IPS-18a (cell line): ENCODE data around the gene SEMA4D.

Experiments
- H3K27ac ChIP-seq: one replicate; pipeline ENCODE4 v1.5.1; 2013; ENCODE audit warnings: low read length
- H3K27me3 ChIP-seq: one replicate; pipeline ENCODE4 v1.6.1; 2013; ENCODE audit warnings: mild to moderate bottlenecking, low read length; ENCODE audit not compliant: control insufficient read depth, insufficient read depth
- H3K36me3 ChIP-seq: one replicate; pipeline ENCODE4 v1.6.1; 2013; ENCODE audit warnings: low read depth, low read length; ENCODE audit not compliant: control insufficient read depth
- H3K4me1 ChIP-seq: one replicate; pipeline ENCODE4 v1.6.1; 2013; ENCODE audit warnings: low read depth, low read length; ENCODE audit not compliant: control insufficient read depth
- H3K4me3 ChIP-seq: one replicate; pipeline ENCODE4 v1.5.1; 2013; ENCODE audit warnings: low read length
- H3K9ac ChIP-seq: one replicate; pipeline ENCODE4 v1.6.1; 2013; ENCODE audit warnings: mild to moderate bottlenecking, low read length, moderate library complexity
- H3K9me3 ChIP-seq: one replicate; pipeline ENCODE4 v1.6.1; 2013; ENCODE audit warnings: low read depth, low read length; ENCODE audit not compliant: control insufficient read depth

Gene SEMA4D

DNA sequence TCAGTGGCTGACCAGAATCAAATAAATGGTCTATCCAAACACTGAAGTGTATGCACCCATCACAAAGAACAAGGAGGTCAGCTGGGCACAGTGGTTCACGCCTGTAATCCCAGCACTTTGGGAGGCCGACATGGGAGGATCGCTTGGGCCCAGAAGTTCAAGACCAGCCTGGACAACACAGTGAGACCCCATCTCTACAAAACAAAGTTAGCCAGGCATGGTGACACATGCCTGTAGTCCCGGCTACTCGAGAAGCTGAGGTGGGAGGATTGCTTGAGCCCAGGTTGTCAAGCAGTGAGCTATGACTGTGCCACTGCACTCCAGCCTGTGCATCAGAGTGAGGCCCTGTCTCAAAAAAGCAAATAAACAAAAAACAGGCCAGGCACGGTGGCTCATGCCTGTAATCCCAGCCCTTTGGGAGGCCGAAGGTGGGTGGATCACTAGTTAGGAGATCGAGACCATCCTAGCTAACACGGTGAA, 40.5 kb downstream of the SEMA4D start:
- Histone ChIP-seq H3K4me3 (no peak overlapping the region), H3K27ac (no peak overlapping the region), H3K36me3 (peaks cover 2% of the 10 kb centered on the region), H3K9me3 (no peaks in the 10 kb centered on the region), H3K9ac (no peak overlapping the region), H3K4me1 (peaks cover 24% of the 10 kb centered on the region), H3K27me3 (no peaks in the 10 kb centered on the region)

DNA sequence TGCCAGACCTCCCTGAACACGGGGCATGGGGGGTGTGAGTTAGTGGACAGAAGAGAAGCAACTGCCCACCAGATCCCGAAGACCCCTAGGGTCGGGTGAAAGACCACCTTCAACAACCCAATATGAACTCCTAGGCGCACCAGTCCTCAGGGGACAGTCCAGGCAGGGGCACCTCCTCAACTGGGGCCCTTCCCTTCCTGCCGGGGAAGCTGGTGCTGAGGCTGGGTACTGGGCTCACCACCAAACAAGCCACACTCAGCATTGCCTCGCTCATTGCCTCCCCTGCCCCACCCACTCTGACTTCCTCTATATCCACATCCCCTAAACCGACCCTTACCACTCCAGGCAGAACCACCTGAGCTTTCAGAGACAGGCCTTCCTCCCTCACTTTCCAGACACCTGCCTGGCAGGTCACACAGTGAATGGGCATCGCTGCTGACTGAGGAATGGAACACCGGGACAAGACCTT, 42.5 kb downstream of the SEMA4D start:
- peaks cover 14% of the 10 kb centered on the region for H3K4me1 ChIP-seq
- no peaks in the 10 kb centered on the region for H3K9me3 ChIP-seq
- no peaks in the 10 kb centered on the region for H3K27me3 ChIP-seq
- H3K36me3 ChIP-seq = peaks cover 2% of the 10 kb centered on the region
- H3K9ac ChIP-seq = no peak overlapping the region
- no peak overlapping the region for H3K27ac ChIP-seq
- H3K4me3 ChIP-seq = no peak overlapping the region

DNA sequence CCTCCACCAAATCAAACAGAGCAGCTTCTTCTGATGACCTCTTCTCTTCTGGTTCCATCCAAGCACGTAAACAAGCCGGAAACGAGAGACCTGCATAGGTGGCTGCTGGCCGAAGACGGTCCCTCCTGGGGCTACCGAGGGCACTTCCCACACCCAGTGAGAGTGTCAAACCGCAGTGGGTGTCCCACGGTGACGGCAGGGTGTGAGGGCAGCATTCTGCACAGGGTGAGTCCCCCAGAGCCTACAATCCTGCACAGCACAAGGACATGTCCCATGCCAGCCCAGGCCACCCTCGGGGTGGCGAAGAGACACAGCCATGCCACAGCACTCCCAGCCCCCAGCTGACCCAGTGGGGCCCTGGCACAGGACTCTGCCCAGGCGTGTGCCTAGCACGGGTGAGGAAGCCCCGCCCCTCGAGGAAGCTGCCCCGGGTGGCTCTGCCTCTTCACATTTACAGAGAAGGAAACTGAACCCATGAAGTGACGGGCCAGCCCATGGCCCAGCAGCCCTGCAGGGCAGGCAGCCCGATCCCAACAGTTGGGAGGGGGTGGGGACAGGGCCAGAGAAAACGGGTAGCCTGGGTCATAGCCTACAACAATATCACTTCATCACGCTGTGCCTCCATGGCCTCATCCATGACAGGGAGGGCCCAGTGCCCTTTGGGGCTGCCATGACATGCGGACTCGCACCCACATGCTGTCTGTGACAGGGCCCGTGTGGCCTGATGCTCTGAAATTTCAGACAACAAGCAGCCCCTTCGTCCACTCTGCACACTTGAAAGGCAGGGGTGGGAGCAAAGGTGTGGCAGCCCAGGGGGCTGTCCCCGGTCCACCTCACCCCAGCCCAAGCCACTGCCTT, 43.2 kb downstream of the SEMA4D start:
- Histone ChIP-seq H3K27ac (no peak overlapping the region), H3K9me3 (no peaks in the 10 kb centered on the region)

DNA sequence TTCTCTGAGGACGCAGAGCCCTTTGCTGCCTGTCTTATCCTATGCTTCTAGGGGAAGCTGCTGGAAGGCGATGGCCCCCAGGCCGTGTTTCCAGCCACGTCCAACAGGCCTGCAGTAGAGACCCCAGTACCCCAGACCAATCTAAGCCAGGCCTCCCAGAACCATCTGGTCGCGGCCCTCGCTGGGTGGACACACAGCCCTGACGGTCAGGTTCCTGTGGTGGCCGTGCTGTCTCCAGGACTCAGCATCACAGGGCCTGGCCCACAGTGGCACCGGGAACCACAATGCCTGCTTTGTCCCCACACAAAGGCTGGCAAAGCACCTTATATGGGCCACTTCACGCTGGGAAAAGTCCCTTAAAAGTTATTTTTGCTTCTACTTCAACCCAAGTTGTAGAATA, 44.5 kb downstream of the SEMA4D start:
- Histone ChIP-seq H3K9me3 (no peaks in the 10 kb centered on the region), H3K27ac (no peak overlapping the region), H3K27me3 (no peaks in the 10 kb centered on the region), H3K9ac (no peak overlapping the region), H3K4me3 (no peak overlapping the region), H3K36me3 (peaks cover 2% of the 10 kb centered on the region), H3K4me1 (no peaks in the 10 kb centered on the region)

More for the DNA sequence above, 43.2 kb downstream of the SEMA4D start:
- Histone ChIP-seq H3K27me3 (no peaks in the 10 kb centered on the region), H3K4me1 (peaks cover 8% of the 10 kb centered on the region), H3K9ac (no peak overlapping the region), H3K4me3 (no peak overlapping the region), H3K36me3 (peaks cover 2% of the 10 kb centered on the region)

DNA sequence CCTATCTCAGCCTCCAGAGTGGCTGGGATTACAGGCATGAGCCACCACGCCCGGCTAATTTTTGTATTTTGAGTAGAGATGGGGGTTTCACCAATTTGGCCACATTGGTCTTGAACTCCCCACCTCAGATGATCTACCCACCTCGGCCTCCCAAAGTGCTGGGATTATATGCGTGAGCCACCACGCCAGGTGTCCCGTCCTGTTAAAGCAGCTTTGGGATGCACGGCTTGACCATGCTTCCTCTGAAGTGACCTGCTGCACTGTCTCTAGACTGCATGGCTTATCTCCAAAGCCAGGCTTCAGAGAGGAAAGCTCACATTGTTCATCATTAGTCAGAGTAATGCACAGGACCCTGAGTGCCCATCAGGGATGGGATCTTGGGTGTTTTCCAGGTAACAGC, 45.4 kb downstream of the SEMA4D start:
- no peaks in the 10 kb centered on the region for H3K9me3 ChIP-seq
- no peaks in the 10 kb centered on the region for H3K4me1 ChIP-seq
- H3K27me3 ChIP-seq = no peaks in the 10 kb centered on the region
- H3K9ac ChIP-seq = no peak overlapping the region
- H3K36me3 ChIP-seq = peaks cover 2% of the 10 kb centered on the region
- no peak overlapping the region for H3K4me3 ChIP-seq
- H3K27ac ChIP-seq = no peak overlapping the region

DNA sequence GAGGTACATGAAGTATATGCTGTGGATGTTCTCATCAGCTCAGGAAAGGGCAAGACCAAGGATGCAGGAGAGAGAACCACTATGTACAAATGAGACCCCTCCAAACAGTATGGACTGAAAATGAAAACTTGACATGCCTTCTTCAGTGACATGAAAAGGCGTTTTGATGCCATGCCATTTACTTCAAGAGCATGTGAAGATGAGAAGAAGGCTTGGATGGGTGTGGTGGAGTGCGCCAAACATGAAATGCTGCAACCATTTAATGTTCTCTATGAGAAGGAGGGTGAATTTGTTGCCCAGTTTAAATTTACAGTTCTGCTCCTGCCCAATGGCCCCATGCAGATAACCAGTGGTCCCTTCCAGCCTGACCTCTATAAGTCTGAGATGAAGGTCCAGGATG, 47.7 kb downstream of the SEMA4D start:
- Histone ChIP-seq H3K27ac (no peak overlapping the region), H3K9me3 (no peaks in the 10 kb centered on the region), H3K27me3 (no peaks in the 10 kb centered on the region), H3K4me3 (no peak overlapping the region), H3K4me1 (no peaks in the 10 kb centered on the region), H3K9ac (no peak overlapping the region), H3K36me3 (peaks cover under 1% of the 10 kb centered on the region)

DNA sequence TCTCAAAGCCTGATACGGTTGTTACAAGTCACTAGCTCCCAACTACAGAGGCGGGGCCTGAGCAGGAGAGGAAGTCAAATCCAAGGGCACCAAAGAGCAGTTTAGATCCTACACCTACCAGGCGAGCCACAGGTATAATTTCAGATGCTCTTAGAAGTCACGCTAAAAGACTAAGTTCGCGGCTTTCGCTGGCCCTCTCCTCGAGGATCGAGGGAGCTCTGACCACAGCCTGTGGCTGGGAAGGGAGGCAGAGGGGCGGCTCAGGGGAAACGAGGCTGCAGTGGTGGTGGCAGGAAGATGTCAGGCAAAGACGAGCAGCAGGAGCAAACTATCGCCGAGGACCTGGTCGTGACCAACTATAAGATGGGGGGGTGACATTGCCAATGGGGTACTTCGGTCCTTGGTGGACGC, 48.6 kb downstream of the SEMA4D start:
- Histone ChIP-seq H3K4me1 (no peaks in the 10 kb centered on the region), H3K9ac (no peak overlapping the region), H3K36me3 (no peaks in the 10 kb centered on the region), H3K9me3 (no peaks in the 10 kb centered on the region), H3K27ac (no peak overlapping the region), H3K4me3 (no peak overlapping the region), H3K27me3 (no peaks in the 10 kb centered on the region)

DNA sequence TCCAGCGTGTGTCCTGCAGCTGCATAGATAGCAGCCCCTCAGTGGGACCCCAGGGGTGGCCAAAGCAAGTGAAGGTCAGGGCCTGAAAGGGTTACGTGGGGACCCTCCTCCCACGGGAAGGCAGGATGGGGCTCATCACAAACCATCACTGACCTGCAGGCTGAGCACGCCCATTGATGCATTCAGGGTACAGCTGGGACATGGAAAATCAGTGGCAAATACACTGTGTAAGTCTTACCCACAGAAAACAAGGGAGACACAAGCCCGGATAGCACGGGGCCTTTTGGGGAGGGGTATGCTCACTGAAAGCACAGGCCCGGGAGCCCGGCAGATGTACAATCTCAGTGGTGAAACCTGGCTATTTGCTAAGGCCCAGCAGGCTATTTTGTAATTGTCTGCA, 49.1 kb downstream of the SEMA4D start:
- Histone ChIP-seq H3K4me1 (no peaks in the 10 kb centered on the region), H3K9ac (no peak overlapping the region), H3K27ac (no peak overlapping the region), H3K4me3 (no peak overlapping the region), H3K27me3 (no peaks in the 10 kb centered on the region), H3K9me3 (no peaks in the 10 kb centered on the region), H3K36me3 (no peaks in the 10 kb centered on the region)

DNA sequence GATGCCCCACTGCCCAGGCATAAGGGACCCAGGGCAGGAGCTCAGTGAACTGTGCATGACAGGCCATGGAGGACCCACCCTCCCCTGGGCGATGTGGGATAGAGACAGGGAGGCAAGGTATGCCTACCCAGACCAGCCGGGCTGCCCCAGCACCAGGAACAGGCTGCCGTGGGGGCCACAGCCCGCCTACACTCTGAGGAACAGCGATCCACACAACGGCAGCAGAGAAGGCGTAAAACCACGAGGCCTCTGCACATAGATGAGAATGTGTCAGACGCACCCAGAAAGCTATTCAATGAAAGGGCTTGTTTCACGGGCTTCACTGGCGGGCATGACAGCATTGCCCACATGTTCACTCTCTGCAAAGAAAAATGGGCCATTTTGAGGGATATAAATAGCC, 49.5 kb downstream of the SEMA4D start:
- Histone ChIP-seq H3K36me3 (no peaks in the 10 kb centered on the region), H3K9me3 (no peaks in the 10 kb centered on the region), H3K27ac (no peak overlapping the region), H3K4me3 (no peak overlapping the region), H3K9ac (no peak overlapping the region), H3K4me1 (no peaks in the 10 kb centered on the region), H3K27me3 (no peaks in the 10 kb centered on the region)

DNA sequence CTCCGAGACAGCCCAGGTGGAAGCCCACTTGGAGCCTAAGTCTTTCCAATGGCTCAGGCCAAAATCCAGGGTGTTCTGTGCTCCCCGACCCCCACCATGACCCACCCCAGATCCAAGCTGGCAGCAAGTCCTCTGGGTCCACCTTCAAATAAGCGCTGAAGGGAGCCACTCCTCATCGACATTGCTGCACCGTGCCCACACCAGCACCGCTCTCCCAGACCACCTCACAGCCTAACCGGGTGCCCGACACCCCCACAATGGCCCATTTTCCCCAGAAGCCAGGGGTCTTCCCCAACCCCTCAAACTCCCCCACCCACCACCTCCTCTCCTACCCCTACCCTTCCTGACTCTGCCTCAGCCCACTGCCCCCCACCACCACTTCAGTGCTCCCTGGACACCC, 50.5 kb downstream of the SEMA4D start:
- Histone ChIP-seq H3K27ac (no peak overlapping the region), H3K9me3 (no peaks in the 10 kb centered on the region), H3K27me3 (no peaks in the 10 kb centered on the region), H3K4me3 (no peak overlapping the region), H3K4me1 (no peaks in the 10 kb centered on the region), H3K9ac (no peak overlapping the region), H3K36me3 (no peaks in the 10 kb centered on the region)

DNA sequence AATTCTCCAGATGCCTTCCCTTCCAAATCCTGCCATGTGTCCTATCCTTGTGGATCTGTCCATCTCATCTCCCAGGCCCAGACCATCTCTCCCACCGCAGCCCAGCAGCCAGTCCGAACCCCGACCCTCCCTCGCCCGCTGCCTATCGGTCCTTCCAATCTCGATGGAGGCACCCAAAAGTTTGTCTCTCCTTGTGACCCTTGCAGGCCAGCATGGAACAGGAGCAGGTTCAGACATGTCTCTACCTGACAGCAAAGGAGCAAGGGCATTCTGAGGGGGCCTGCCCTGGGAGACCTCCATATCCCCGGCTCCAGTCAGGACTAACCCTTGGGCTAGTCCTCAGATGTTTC, 51.0 kb downstream of the SEMA4D start:
- Histone ChIP-seq H3K27ac (no peak overlapping the region), H3K36me3 (no peaks in the 10 kb centered on the region), H3K27me3 (no peaks in the 10 kb centered on the region), H3K9ac (no peak overlapping the region), H3K4me1 (no peaks in the 10 kb centered on the region), H3K9me3 (no peaks in the 10 kb centered on the region), H3K4me3 (no peak overlapping the region)
